Hippocampal formation (tissue), 2 donors: ENCODE data around the gene SHBG.
A peak's percentile ranks its signal among the peaks of the same experiment; 100 is the strongest.
"Not testable (repeated sequence)": the region's sequence is repeated elsewhere in the genome, so short reads cannot be mapped to it uniquely, and the experiment has no call there.

Source experiments
- DNase-seq, 2 donors: peaks; one replicate each; lab custom pipeline; 2025; lab: John Stamatoyannopoulos, UW

Gene SHBG

DNA sequence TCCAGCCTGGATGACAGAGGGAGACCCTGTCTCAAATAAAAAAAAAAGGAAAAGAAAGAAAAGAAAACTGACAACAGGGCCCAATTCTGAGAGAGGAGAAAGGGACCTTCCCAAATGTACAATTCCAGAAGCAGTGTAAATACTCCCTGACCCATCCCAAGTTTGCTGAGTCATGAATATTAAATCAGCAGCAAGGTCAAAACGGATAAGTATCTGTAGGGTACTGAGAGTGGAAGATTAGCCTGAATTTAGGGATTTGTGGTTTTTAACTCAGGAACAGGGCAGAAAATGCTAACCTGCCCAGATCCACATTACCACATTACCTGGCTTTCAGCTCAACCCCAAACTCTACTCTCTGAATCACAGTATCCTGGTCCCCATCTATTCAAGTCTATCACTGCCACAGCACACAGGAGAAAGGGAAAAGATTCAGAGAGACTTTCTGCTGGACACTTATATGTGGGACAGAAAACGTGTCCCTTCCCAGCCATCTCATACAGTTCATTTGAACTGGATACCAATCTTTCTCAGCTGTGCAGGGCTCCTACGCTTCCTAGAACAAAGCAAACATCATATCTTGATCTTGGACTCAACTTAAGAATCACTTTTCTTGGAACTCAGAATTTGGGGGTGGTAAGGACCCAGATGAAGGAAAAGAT is 18.2 kb upstream of the SHBG start:
- no peak for DNase-seq

DNA sequence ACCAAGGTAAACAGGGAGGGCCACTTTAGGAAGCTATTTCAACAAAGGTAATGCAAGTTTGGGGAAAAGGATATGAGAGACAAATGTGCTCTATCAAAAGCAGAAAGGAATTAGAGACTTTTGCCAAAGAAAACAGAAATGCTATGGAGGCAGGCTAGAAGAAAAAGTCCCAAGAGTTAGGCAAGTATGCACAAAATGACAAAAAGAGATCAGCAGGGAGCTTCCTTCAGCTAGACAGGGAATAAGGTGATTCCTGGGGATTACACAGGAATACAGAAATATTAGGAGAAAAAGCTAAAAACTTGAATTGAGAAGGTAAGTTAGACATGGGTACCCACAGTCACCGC is 17.7 kb upstream of the SHBG start:
- DNase-seq, result no peak

DNA sequence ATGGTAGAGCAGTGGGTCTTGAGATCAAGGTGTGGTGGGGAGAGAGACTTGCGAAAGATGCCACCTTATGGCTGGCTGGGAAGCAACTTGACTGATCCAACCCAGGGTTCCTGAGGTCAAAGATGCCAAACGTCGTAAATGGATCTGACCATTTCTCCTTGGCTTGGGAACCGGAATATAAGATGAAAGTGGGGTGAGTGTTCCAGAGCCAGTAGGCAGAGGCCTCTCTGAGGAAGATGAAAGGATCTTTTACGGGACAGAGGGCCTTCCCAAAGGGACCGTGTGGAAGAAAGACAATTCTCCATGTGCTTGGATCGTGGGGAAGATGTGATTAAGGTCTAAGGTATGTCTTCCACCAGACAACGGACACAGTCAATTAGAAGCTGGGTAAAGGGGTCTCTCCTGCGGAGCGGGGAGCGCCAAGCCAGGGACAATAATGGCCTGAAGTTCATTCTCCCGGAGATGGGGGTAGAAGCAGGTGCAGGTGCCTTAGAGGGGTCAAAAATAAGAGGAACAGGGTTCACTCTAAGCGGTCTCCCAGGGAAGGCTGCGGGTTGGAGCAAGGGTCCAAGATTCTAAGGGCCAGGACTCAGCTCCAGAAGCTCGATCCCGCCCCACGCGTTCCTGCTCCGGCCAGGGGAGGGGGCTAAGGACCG is 16.0 kb upstream of the SHBG start:
- no peak for DNase-seq

DNA sequence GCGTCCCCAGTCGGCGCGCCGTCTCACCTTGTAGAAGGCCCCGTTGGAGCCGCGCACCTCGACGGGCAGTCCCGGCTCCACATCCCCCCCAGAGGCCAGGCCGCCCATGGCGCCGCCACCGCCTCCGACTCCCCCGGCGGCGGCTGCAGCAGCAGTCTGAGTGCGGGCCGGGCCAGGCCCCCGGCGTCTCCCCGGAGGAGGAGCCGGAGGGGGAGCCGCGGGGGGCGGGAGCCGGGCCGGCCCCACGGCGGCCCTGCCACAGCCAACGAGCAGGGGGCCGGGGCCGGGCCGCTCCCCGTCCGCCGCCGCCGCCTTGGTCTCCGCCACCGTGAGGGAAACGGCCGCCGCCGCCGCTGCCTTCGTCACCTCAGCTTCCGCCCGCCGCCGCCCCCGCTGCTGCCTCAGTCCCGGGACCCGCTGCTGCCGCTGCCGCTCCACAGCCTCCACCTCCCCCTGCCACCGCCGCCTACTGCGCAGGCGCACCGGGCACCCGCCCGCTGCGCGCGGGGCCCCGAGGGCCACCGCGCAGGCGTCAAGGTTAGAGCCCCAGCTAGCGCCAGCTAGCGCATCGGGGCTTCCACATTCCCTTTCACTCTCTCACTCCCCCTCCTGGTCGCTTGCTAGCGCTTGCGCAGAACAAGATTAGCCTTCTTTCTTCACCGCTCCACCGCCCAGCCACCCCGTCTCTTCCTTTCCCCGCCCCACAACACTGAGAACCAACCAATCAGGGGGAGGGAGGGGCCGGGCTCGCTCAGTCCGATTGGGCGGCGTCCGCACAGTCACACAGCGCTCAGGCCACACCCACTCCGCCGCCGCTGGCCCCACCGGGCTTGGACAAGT is 15.3 kb upstream of the SHBG start, which contains the start of gene FXR2:
TSS of gene FXR2 (minus strand) at position 473 of the 840 bp plus-strand sequence. CDS start at position 108, 365 bp downstream.
- DNase-seq, result peak; percentile 99 to 100

DNA sequence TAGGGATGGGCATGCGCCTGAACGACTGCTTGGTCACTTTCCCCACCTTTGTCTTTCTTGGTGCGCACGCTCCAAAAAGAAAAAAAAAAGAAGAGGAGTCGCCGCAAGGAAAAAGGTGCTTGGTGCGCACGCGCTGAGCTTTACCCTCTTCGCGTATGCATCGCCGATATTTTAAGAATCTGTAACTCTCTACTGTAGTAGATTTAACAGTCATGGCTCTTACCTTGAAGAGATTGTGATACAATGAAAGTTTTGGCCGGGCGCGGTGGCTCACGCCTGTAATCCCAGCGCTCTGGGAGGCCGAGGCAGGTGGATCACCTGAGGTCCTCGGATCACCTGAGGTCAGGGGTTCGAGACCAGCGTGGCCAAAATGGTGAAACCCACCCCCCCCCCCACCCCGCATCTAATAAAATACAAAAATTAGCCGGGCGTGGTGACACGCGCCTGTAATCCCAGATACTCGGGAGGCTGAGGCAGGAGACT is 14.6 kb upstream of the SHBG start:
- DNase-seq, result no peak

DNA sequence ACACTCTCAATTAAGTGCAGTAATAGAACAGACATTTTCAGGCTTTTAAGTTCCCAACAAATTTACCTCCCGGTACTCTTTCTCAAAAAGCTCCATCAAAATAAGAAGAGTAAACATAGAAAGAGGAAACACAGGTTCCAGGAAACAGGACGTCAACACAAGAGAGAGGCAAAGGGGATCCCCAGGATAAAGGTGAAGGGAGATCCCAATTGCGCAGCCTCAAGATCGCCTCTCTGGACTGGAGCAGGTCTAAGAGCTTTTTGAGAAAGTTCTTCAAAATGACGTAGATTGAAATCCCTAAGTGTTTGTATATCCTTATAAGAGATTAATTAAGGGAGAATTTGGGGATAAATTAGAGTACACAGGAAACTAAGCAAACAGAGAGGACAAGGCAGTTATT is 11.3 kb upstream of the SHBG start:
- DNase-seq, result no peak

DNA sequence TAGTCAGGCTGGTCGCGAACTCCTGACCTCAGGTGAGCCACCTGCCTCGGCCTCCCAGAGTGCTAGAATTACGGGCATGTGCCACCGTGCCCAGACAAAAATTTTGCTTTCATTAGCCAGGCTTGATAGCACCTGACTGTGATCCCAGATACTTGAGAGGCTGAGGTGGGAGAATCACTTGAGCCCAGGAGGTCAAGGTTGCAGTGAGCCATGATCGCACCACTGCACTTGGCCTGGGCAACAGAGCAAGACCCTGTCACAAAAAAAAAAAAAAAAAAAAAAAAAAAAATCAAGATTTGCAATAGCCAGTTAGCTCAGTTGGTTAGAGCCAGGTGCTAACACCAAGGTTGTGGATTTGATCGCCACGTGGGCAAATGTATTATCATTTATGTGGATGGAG is 9.1 kb upstream of the SHBG start:
- no peak for DNase-seq

DNA sequence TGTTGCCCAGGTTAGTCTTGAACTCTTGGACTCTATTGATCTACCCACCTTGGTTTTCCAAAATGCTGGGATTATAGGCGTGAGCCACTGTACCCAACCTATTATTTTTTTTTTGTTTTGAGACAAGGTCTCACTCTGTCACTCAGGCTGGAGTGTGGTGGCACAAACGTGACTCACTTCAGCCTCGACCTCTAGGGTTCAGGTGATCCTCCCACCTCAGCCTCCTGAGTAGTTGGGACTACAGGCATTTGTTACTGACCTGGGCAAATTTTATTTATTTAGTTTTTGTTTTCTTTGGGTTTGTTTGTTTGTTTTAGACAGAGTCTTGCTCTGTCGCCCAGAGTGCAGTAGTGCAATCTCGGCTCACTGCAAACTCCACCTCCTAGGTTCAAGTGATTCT is 6.3 kb upstream of the SHBG start:
- DNase-seq, result no peak

DNA sequence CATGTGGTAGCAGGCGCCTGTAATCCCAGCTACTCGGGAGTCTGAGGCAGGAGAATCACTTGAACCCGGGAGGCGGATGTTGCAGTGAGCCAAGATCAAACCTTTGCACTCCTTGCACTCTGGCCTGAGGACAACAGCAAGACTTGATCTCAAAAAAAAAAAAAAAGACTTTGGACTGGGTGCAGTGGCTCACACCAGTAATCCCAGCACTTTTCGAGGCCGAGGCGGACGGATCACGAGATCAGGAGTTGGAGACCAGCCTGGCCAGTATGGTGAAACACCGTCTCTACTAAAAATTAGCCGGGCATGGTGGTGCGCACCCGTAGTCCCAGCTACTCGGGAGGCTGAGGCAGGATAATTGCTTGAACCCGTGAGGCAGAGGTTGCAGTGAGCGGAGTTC is 4.2 kb upstream of the SHBG start:
- DNase-seq, result not testable (repeated sequence)

DNA sequence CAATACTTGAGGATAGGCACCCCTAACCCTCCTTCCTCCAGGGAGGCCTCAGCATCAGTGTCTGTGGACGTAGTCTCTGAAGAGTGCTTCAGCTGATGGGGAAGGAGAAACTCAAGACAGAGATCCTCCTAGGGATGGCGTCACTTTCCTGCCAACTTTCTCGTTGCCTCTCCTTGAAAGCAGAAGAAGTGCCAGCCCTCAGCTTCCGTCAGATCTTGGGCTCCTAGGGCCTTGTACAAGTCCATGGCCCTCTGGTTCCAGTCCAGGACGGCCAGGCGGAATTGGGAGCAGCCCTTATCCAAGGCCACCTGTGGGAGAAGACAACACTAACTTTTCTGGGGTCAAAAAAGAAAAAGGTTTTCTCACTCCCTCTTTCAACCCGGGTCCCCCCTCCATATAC is 3.6 kb upstream of the SHBG start:
- no peak for DNase-seq

DNA sequence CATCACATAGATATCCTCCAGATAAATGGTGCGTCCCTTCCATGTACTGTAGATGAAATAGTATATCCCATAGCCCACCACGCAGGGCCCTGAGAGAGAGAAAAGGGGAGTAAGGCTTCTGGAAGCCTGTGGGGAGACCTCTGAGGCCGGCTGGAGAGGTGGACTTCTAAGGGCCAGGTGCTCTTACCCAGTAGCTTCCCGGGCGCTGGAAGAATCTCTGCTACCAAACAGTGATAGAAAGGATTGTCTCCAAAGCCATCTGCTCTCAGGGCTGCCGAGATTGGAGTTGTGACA is 3.0 kb upstream of the SHBG start:
- peak in 1 of 2 donors; percentile 14 for DNase-seq

DNA sequence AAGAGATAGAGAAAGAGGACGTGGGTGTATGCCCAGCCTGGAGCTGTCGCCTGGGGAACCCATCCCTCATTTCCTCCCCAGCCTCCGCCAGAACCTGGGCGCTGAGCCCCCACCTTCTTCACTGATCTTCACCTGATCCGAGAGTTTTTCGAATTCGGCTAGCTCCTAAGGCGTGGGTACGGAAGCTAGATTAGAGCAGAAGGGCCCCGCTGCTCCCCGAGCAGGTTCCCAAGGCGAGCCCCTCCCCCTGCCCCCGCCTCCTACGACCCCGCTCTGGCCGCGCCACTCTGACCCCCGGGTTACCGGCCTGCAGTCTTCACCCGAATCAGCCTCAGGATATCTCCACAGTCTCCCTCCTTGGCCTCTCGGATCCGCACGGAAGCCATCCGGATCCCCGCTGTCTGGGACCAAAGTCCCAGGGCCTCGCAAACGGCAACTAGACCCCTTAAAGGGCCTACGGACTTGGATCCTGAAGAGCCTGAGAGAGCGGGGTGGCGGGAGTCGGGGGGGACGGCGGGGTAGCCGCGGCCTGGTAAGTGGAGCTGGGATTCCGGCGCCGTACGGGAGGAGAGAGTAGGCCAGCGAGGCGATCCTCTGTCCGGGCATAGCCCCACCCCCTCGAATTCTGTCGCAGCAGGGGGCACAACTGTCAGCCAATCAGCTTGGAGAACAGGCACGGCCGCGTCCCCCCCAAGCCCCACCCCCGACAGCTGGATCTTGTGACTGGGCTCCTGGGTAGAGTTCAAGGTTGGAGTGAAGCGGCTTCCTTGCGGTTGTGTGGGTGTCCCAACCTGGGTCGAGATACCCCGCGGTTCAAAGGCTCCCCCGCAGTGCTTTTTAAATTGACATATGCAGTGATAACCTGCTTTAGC is 2.4 kb upstream of the SHBG start, which contains the start of gene SAT2:
TSS of gene SAT2 (minus strand) at position 572 of the 872 bp plus-strand sequence. CDS start at position 386, 186 bp downstream.
- peak; percentile 95 to 96 for DNase-seq

DNA sequence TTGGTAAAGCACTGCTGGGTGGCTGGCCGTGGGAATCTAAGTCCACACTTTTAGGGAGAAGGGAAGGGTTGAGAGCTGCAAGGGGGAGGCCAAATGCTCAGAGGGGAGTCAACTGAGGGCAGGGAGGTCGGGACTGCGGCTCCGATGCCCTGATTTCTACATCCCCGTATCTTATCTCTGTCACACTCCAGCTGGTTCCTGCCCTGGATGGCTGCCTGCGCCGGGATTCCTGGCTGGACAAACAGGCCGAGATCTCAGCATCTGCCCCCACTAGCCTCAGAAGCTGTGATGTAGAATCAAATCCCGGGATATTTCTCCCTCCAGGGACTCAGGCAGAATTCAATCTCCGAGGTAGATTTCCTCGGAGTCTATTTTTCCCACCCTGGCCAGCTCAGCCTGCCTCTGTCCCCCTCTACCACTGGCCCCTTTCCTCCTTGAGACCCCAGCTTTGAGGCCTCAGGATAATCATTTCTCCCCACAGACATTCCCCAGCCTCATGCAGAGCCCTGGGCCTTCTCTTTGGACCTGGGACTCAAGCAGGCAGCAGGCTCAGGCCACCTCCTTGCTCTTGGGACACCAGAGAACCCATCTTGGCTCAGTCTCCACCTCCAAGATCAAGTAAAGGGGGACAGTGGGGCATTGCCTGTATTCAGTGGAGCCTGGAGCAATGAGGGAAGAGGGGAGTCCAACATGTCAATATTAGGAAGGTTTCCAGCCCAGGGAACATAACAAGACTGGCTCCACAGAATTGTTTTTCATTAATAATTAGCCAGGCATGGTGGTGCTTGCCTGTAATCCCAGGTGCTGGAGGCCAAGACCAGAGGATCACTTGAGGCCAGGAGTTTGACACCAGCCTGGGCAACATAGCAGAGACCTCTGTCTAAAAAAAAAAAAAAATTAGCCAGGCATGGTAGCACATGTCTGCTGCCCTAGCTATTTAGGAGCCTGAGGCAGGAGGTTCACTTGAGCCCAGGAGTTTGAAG is 1.8 kb downstream of the SHBG start:
- DNase-seq, result no peak

DNA sequence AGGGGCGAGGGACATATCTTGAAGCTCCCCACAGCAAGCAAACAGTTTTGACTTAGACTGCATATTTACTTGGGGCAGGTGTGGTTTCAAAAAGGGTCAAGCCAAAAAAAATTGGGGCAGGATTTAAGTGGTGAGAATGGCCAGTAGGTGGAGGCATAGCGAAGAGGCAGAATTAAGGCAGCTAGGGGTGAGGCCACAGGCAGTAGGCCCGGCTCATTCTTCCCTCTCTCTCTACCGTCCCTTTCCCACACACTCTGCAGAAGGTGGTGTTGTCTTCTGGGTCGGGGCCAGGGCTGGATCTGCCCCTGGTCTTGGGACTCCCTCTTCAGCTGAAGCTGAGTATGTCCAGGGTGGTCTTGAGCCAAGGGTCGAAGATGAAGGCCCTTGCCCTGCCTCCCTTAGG is 2.6 kb downstream of the SHBG start:
- DNase-seq, result no peak

DNA sequence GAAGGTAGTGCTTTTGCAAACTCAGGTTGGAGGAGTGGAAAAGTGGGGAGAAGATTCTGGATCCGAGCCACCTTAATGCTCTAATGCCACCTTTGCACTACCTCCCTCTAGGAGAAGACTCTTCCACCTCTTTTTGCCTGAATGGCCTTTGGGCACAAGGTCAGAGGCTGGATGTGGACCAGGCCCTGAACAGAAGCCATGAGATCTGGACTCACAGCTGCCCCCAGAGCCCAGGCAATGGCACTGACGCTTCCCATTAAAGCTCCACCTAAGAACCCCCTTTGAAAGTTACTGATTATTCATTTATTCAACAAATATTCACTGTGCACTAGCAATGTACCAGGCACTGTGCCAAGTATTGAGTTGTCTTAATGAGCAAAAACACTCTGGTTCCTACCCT is 3.2 kb downstream of the SHBG start:
- no peak for DNase-seq

DNA sequence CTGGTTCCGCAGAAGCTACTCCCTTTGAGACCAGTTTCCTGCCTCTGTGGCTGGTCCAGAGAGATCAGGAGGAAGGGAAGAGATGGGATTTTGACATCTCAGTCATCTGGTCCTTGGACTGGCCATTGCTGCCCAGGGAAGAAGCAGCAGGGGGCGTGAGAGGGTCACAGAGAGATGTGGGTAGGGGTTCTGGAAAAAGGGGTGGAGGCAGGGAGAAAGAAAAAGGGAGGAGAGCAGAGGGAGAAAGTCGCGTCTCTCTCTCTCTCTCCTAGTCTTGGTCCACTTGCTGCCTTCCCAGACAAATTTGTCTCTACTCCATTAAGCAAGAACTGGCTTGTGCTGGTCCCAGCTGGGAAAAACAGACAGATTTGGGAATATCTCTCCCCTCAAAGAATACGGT is 4.4 kb downstream of the SHBG start:
- DNase-seq, result peak in 1 of 2 donors; percentile 27

DNA sequence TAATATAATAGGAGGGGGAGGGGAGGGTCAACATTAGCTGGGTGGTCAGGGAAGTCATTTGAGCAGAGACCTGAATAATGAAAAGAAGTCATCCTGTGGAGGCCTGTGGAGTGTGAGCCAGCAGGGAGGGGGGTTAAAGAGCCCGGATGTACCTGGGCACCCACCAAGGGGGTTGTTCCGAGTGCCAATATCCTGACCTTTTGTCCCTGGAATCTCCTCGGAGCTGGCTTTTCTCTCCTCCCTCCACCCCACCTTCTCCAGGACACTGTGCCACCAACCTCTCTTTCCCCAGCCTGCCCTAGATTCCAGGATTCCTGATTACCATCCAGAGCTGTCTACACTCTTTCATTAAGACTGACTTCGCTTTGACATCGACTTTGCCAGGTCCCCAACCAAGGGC is 6.2 kb downstream of the SHBG start:
- no peak for DNase-seq

DNA sequence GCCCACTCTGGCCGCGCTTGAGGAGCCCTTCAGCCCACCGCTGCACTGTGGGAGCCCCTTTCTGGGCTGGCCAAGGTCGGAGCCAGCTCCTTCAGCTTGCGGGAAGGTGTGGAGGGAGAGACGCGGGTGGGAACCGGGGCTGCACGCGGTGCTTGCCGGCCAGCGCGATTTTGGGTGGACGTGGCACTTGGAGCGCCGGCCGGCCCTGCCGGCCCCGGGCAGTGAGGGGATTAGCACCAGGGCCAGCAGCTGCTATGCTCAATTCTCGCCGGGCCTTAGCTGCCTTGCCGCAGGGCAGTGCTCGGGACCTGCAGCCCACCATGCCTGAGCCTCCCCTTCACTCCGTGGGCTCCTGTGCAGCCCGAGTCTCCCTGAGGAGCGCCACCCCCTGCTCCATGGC is 10.8 kb downstream of the SHBG start:
- DNase-seq, result no peak

DNA sequence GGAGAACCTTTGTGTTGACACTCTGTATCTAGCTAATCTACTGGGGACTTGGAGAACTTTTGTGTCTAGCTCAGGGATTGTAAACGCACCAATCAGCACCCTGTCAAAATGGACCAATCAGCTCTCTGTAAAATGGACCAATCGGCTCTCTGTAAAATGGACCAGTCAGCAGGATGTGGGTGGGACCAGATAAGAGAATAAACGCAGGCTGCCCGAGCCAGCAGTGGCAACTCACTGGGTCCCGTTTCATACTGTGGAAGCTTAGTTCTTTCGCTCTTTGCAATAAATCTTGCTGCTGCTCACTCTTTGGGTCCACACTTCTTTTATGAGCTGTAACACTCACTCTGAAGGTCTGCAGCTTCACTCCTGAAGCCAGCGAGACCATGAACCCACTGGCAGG is 11.7 kb downstream of the SHBG start:
- DNase-seq, result not testable (repeated sequence)

DNA sequence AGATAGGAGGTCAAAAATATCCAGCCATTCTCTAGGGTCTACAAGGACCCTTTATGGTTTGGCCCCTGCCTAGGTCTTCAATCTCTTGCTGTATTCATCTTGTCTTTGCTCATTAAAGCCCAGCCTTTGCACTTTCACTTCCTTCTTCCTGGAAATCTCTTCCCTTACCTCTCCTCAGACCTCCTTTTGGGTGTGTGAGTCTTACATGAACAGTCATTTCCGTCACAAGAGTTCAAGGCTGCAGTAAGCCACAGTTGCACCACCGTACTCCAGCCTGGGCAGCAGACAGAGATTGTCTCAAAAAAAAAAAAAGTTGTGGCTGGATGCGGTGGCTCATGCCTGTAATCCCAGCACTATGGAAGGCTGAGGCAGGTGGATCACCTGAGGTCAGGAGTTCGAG is 14.8 kb downstream of the SHBG start:
- DNase-seq, result no peak

DNA sequence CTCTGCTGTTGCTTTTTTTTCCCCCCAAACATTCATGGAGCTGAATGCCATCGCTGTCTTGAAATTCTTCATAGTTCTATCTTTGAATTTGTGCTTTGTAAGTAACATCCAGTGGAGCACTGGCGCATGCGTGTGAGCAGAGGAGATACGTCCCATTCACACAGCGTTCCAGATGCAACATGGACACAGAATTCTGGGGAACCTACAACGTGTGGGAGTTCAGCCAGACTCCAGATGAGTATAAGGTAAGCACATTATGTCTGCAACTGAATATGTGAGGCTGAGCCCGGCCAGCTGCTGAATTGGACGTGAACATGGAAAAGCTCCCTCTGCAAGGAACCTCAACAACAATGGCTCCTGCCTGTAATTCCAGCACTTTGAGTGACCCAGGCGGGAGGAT is 16.5 kb downstream of the SHBG start:
- DNase-seq, result no peak
